GM19328 (cell line): ENCODE results near the gene CYP27A1.
"Not testable (repeated sequence)": the region's sequence is repeated elsewhere in the genome, so short reads cannot be mapped to it uniquely, and the experiment has no call there.

ENCODE experiments used
- ATAC-seq: cut with Tn5 transposase; IDR thresholded peaks from one replicate; pipeline ENCODE4 v1.9.1; 2021; ENCODE audit warnings: mild to moderate bottlenecking, moderate library complexity; ENCODE audit not compliant: unreplicated experiment

CYP27A1 gene

DNA sequence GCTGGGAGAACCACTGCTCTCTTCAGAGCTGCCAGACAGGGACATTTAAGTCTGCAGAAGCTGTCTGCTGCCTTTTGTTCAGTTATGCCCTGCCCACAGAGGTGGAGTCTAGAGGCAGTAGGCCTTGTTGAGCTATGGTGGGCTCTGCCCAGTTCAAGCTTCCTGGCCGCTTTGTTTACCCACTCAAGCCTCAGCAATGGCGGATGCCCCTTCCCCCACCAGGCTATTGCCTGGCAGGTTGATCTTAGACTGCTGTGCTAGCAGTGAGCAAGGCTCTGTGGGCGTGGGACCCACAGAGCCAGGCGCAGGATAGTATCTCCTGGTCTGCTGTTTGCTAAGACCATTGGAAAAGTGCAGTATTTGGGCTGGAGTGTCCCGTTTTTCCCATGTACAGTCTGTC is 9.2 kb upstream of the CYP27A1 start:
- ATAC-seq, result not testable (repeated sequence)

DNA sequence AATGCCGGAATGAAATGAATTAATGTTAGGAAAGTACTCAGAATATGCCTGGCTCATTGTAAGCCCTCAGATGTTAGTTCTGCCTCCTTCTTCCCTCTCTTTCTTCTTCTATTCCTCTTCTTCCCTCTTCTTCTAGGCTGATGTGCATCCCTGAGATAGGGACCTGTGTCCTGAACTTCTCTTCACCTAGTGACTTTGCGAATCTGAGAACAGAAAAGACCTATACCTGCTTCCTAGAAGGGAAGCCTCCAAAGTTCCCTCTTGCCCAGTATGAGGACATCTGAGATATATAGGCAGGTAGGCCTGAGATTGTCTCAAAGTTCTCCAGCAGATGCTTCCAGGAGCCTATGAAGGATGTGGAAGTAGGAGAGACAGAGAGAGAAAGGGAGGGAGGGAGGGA is 8.1 kb upstream of the CYP27A1 start:
- no peak for ATAC-seq

DNA sequence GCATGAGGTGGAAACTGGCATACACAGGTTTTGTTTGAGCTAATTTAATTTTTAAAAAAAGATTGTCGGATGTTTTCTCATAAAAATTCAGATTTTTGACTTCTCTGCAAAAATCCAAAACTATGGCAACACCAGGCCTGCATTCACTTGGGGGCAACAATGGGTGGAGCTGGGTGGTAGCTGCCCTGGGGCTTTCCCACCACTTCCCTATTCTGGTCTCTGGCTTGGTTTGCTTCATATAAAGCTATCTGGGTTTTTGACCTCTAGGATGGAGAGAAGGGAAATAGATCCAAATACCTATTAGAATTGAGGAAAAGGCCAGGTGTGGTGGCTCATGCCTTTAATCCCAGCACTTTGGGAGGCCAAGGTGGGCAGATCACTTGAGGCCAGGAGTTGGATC is 5.5 kb upstream of the CYP27A1 start:
- ATAC-seq, result no peak

GRCh38 chr2:218777276-218777990 is 4.5 kb upstream of the CYP27A1 start:
- ATAC-seq, result no peak

DNA sequence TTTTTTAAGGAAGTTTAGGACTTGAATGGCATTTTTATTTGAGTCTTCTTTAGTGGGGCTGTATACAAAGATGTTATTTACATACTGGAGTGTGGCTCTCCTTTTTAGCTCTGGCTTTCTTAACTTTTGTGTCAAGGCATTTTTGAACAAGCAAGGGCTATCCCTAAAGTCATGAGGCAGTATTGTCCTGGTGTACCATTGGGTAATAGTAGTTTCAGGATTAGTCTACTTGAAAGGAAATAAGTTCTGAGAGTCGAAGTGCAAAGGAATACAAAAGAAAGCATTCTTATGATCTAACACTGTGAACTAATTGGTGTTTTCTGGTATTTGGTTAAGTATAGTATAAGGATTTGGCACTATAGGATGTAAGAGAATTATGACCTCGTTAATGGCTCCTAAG is 1.9 kb upstream of the CYP27A1 start:
- no peak for ATAC-seq

GRCh38 chr2:218780851-218781690 is 876 bp upstream of the CYP27A1 start:
- no peak for ATAC-seq

- no peak for ATAC-seq
Observed at GRCh38 chr2:218782528-218782844, 539 bp downstream of the CYP27A1 start.

DNA sequence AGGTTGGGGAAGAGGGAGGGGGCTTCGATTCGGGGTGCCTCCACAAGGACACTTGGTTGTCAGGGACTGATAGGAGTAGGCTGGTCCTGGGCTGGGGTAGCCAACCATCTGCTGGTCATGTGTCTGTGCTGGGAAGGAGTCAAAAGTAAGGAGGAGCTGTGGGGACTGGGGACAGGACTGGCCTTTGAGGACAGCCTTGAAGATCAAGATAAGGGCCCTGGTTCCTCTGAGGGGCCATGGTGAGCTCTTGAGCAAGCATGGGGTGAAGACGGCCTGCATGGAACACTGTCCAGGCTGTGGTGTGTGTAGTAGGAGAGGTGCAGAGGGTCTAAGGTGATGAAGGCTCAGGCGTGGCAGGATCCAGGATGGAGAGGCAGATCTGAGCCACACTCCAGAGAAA is 1.7 kb downstream of the CYP27A1 start:
- ATAC-seq, result no peak

DNA sequence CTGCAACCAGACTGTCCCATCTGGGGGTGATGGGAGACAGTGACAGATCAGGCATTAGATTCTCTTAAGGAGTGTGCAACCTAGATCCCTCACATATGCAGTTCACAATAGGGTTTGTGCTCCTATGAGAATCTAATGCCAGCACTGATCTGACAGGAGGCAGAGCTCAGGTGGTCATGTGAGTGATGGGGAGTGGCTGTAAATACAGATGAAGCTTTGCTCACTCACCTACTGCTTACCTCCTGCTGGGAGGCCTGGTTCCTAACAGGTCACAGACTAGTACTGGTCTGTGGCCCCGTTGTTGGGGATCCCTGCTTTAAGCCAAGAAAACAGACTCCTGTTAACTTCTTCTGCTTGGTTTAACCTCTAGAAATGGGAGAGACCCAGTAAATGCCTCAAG is 3.2 kb downstream of the CYP27A1 start:
- no peak for ATAC-seq

GRCh38 chr2:218786133-218786532 is 4.2 kb downstream of the CYP27A1 start:
- no peak for ATAC-seq

- ATAC-seq, result no peak
Observed at GRCh38 chr2:218788529-218789255, 6.7 kb downstream of the CYP27A1 start.

DNA sequence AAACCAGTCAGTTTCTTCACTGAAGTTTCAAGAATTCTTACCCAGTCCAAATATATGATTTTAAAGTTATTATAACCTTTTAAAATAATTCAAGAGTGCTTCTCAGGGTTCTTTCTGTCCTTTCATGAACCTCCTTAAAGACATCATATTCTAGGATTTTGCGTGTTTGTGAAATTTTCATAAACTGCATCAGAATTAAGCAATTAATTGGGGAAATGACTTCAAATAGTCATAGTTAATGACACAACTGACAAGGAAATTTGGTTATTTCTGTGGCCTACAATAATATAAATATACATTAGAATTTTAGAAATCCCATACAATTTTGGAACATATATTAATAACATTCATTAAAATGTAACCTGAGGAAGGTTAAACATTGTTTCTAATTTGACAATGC is 10.5 kb downstream of the CYP27A1 start:
- no peak for ATAC-seq

GRCh38 chr2:218796691-218797090 is 14.7 kb downstream of the CYP27A1 start:
- no peak for ATAC-seq

- no peak for ATAC-seq
Observed at GRCh38 chr2:218798767-218799504, 17.0 kb downstream of the CYP27A1 start.

GRCh38 chr2:218799990-218800389 is 18.0 kb downstream of the CYP27A1 start:
- ATAC-seq, result no peak

DNA sequence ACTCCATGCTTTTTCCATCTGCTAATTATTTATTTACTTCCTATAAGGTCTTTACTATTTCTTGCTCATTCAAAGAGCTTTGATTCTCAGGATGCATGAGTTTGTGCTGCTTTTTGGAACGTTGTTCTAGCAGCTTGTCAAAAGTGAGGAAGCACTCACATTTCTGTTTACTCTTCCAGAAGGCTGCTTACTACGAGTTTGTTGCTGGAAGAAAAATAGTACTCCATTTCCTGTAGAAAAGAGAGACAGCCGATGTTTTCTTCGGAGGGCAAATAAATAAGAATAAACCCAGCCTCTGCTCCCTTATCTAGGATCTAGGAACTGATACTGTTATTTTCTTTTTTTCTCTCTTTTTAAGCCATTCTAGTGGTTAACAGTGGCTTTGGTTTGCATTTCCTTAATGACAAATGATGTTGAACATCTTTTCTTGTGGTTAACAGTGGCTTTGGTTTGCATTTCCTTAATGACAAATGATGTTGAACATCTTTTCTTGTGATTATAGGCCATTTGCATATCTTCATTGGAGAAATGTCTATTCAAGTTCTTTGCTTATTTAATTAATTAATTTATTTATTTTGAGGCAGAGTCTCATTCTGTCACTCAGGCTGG is 20.5 kb downstream of the CYP27A1 start:
- no peak for ATAC-seq

- ATAC-seq, result no peak
Observed at GRCh38 chr2:218804817-218805216, 22.9 kb downstream of the CYP27A1 start.

DNA sequence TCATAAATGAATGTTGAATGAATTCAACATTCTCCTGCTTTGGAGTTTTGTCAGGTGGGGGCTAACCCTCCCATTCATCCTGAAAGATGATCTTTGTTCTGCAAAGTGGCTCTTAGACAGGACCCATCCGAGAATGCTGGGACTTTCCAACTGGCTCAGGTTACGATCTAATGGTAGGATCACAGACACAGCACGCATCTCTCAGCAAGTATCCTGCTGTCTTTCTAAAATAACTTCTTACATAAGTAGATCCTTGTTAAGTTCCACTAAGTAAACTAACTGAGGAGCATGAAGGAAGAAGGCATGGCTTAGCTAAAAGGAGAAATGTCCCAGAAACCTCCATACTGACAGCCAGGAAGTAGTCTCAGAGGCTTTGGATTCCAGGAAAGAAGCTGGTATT is 23.7 kb downstream of the CYP27A1 start:
- ATAC-seq, result no peak

- ATAC-seq, result no peak
Observed at GRCh38 chr2:218806346-218806978, 24.5 kb downstream of the CYP27A1 start.

DNA sequence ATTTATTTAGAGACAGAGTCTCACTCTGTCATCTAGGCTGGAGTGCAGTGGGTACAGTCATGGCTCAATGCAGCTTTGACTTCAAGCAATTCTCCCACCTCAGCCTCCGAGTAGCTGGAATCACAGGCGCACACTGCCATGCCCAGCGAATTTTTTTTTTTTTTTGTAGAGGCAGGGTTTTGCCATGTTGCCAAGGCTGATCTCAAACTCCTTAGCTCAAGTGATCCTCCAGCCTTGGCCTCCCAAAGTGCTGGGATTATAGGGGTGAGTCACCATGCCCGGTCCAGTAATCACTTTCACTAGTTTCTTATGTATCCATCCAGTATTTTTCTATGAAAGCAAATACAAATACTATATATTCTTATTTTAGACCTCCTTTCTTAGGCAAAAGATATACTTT is 25.7 kb downstream of the CYP27A1 start:
- ATAC-seq, result no peak
